Panc1 (cell line): Measurements from ENCODE around the gene CEP128.

Source experiments
- POLR2AphosphoS5 ChIP-seq: IDR thresholded peaks from 2 replicates; pipeline ENCODE4 v1.6.1; 2012; ENCODE audit warnings: mild to moderate bottlenecking, low read depth, low read length, moderate library complexity
- SIN3A ChIP-seq: IDR thresholded peaks from 2 replicates; pipeline ENCODE4 v1.6.1; 2012; ENCODE audit warnings: low read depth, mild to moderate bottlenecking, low read length, moderate library complexity, borderline replicate concordance; ENCODE audit not compliant: insufficient read depth
- TCF7L2 ChIP-seq: IDR thresholded peaks from 2 replicates; pipeline ENCODE4 v1.6.1; 2011; ENCODE audit warnings: mild to moderate bottlenecking, low read depth, low read length, inconsistent platforms
- TF ChIP-seq, protein P1 (sequence below): fragments of 450-650 bp; IDR thresholded peaks from 2 replicates; pipeline ENCODE4 v1.5.1; 2017; ENCODE audit warnings: mild to moderate bottlenecking
- TF ChIP-seq, protein P2 (sequence below), 2 experiments: IDR thresholded peaks; 2 replicates each; pipeline ENCODE4 v1.6.1; 2011 to 2012; ENCODE audit warnings: low read depth in 2 of 2, control low read depth in 1 of 2, low read length in 1 of 2, mild to moderate bottlenecking in 1 of 2, moderate library complexity in 1 of 2; ENCODE audit not compliant: insufficient read depth in 1 of 2

DNA sequence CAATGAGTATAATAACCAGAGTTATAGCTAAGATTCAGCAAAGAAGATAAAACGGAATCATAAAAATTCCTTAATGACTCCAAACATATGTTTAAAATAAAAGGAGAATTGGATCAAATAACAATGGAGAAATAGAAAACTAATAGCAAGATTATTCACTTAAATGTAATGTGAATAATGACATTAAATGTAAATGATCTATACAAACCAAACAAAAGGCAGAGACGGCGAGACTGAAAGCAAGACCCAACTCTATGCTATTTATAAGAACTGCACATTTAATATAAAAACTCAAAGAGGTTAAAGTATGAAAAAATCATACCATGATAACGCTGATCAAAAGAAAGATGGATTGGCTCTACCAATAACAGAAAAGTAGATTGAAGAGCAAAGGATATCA, 10.0 kb upstream of the CEP128 start:
- TF ChIP-seq, protein P1, sequence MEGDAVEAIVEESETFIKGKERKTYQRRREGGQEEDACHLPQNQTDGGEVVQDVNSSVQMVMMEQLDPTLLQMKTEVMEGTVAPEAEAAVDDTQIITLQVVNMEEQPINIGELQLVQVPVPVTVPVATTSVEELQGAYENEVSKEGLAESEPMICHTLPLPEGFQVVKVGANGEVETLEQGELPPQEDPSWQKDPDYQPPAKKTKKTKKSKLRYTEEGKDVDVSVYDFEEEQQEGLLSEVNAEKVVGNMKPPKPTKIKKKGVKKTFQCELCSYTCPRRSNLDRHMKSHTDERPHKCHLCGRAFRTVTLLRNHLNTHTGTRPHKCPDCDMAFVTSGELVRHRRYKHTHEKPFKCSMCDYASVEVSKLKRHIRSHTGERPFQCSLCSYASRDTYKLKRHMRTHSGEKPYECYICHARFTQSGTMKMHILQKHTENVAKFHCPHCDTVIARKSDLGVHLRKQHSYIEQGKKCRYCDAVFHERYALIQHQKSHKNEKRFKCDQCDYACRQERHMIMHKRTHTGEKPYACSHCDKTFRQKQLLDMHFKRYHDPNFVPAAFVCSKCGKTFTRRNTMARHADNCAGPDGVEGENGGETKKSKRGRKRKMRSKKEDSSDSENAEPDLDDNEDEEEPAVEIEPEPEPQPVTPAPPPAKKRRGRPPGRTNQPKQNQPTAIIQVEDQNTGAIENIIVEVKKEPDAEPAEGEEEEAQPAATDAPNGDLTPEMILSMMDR: no peak
- no peak for TF ChIP-seq TCF7L2
- no peak for TF ChIP-seq POLR2AphosphoS5
- TF ChIP-seq, protein P2, sequence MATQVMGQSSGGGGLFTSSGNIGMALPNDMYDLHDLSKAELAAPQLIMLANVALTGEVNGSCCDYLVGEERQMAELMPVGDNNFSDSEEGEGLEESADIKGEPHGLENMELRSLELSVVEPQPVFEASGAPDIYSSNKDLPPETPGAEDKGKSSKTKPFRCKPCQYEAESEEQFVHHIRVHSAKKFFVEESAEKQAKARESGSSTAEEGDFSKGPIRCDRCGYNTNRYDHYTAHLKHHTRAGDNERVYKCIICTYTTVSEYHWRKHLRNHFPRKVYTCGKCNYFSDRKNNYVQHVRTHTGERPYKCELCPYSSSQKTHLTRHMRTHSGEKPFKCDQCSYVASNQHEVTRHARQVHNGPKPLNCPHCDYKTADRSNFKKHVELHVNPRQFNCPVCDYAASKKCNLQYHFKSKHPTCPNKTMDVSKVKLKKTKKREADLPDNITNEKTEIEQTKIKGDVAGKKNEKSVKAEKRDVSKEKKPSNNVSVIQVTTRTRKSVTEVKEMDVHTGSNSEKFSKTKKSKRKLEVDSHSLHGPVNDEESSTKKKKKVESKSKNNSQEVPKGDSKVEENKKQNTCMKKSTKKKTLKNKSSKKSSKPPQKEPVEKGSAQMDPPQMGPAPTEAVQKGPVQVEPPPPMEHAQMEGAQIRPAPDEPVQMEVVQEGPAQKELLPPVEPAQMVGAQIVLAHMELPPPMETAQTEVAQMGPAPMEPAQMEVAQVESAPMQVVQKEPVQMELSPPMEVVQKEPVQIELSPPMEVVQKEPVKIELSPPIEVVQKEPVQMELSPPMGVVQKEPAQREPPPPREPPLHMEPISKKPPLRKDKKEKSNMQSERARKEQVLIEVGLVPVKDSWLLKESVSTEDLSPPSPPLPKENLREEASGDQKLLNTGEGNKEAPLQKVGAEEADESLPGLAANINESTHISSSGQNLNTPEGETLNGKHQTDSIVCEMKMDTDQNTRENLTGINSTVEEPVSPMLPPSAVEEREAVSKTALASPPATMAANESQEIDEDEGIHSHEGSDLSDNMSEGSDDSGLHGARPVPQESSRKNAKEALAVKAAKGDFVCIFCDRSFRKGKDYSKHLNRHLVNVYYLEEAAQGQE (IDR thresholded peaks at IDR 0.05; ENCODE audit: insufficient read depth in 1 of 2, low read depth in 2 of 2, low read length in 1 of 2): no peak
- TF ChIP-seq SIN3A: no peak
